Vagina (tissue), 2 donors: Measurements from ENCODE around the gene WFDC13.

Experiments used
- CTCF ChIP-seq, 3 experiments: fragments of 450-650 bp in 2 of 3; fragments of 200-600 bp in 1 of 3; sonication (generic) in 1 of 3; IDR thresholded peaks; one replicate each; pipeline ENCODE4 v1.5.1; 2017 to 2019; ENCODE audit warnings: antibody characterized with exemption in 3 of 3, mild to moderate bottlenecking in 2 of 3, moderate library complexity in 2 of 3
- POLR2A ChIP-seq, 2 donors: fragments of 450-650 bp; IDR thresholded peaks; one replicate each; pipeline ENCODE4 v1.6.1; 2017; ENCODE audit warnings: antibody characterized with exemption in 2 of 2, mild to moderate bottlenecking in 2 of 2, moderate library complexity in 2 of 2
- POLR2AphosphoS5 ChIP-seq, 2 donors: sonication (generic); formaldehyde crosslinking; IDR thresholded peaks; one replicate each; pipeline ENCODE4 v1.9.0; 2017; ENCODE audit warnings: antibody characterized with exemption in 2 of 2, mild to moderate bottlenecking in 2 of 2, low read depth in 1 of 2; ENCODE audit not compliant: insufficient read depth in 1 of 2

- no peak for TF ChIP-seq CTCF (IDR thresholded peaks at IDR 0.05)
- TF ChIP-seq POLR2AphosphoS5 (IDR thresholded peaks at IDR 0.05; ENCODE audit: insufficient read depth in 1 of 2, low read depth in 1 of 2): no peak
- TF ChIP-seq POLR2A (IDR thresholded peaks at IDR 0.05): no peak
Observed at GRCh38 chr20:45751721-45752120, 49.9 kb downstream of the WFDC13 start.
